Fibroblast of skin of abdomen (primary cell): ENCODE results near the gene PTPRG.
"Not testable (repeated sequence)": the region's sequence is repeated elsewhere in the genome, so short reads cannot be mapped to it uniquely, and the experiment has no call there.

Experiments
- DNase-seq: peaks from one replicate; pipeline ENCODE4 v3.0.0-alpha.2; 2013

The PTPRG gene

GRCh38 chr3:62027241-62027640 is 465.9 kb downstream of the PTPRG start:
- DNase-seq: no peak

DNA sequence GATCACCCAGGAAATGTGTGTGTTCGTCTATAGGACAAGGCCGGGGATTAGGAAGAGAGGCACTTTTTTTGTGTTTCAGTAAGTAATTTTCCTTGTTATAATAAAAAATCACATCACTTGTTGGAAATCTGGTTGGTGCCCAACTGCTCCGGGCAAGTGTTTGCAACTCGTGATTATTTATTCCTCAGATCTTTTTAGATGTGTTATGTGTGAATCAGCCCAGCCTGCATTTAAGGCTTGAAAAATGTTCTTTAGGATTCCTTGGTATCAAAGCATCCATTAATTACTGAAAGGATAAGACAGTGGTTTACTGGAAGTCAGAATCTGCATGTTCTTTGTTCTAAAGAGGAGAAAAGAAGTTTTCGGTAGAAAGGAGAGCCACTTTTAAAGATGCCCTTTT is 466.4 kb downstream of the PTPRG start:
- DNase-seq: no peak

DNA sequence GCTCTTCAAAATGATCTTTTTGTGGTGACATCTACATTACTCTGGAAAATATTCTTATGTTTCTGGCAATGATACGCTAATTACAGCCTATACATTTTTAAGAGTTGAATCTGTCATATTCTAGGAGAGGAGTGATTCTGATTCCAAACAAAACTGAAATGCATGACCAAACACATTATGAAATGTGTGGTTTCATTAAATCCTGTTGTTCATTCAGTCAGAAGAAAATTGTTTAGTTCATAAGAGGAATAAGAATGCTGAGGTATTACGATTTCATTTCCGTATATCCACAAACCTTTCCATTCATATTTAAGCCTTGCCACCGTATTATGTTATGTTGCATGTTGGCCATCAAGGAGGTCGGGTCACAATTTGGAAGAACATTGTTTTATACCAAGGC is 466.9 kb downstream of the PTPRG start:
- peak; percentile 44 for DNase-seq

DNA sequence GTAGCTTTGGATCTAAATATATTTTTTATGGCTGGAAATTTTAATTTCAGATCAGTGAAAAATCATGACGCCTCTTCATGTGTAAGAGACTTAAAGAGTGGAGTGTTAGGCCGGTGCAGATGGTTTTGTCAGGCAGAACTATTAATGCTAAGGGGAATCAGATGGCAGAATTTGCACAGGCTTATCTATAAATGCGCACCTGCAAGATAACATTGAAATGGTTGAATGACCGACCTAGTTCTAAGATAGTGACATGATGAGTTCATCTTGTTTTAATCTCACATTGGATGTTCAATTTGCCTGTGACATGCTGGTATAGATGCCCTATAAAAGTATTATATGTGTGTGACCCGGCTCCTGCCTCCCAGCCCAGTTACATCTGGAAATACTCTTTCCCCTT is 471.4 kb downstream of the PTPRG start:
- DNase-seq: no peak

GRCh38 chr3:62035402-62036057 is 474.2 kb downstream of the PTPRG start:
- no peak for DNase-seq

DNA sequence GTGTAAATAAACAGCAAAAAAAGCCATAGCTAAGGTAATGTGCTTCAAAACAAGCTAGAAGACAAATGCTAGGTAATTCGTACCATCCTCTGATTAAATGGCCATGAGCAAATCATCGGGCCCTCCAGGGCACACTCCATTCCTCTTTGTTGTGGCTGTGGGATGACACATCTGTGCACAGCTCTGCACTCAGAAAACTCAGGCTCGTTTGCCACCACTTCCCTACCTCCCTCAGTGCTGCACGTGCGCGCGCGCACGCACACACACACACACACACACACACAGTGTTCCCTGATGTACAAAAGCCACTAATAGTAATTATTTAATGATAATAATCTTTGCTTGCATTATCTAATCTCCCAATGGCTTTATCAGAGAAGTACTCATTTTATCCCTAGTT is 475.4 kb downstream of the PTPRG start:
- DNase-seq: no peak

DNA sequence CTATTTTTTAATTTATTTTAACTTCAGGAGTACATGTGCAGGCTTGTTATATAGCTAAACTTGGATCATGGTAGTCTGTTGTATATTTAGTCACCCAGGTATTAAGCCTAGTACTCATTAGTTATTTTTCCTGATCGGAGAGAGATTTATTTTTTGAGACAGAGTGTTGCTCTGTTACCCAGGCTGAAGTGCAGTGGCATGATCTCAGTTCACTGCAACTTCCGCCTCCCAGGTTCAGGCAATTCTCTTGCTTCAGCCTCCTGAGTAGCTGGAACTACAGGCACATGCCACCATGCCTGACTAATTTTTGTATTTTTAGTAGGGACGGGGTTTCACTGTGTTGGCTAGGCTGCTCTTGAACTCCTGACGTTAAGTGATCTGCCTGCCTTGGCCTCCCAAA is 477.4 kb downstream of the PTPRG start:
- DNase-seq: not testable (repeated sequence)

- DNase-seq: no peak
Measured at GRCh38 chr3:62039586-62039985, 478.2 kb downstream of the PTPRG start.

- no peak for DNase-seq
Measured at GRCh38 chr3:62041681-62042080, 480.3 kb downstream of the PTPRG start.

DNA sequence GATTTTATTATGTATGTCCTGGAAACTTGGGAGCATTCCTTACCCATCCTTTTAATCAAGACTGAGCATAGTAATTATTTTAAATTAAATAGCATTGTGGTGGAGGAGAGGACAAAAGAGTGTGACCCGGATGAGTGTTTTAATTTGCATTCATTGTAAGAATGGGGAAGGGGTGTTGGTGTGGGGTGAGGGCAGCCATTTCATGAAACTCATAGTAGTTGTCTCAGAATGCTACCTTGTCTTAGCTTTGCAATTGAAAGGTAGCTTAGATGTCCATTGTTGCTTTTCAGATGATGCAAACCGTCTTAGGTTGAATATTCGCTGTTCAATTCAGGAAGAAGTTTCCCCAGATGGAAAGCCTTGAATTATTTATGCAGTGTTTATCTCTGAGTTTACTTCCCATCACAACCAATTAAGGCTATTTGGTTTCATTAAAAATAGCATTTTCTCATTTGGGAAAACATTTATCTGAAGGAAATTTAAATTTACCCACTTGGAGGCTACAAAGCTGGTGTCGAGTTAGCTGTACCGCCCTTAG is 483.6 kb downstream of the PTPRG start:
- no peak for DNase-seq

DNA sequence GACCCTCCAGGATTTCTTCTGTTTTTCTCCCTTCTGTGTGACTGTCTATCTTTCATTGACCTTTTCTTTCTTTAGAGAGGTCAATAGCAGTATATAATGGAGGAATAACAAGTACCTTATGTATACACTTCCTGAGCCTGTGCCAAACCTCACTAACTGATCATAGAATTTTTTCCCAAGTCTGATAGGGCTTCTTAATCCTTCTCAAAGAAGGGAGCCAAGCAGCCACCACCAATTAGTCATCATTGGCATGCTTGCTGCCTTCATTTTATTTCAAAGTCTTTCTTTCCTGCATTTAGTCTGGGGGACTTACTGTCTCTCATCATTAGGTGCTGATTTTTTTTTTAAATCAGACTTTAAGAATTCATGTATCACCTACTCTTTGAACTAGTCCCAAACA is 485.0 kb downstream of the PTPRG start:
- peak; percentile 64 for DNase-seq

GRCh38 chr3:62048577-62048976 is 487.2 kb downstream of the PTPRG start:
- DNase-seq: no peak

- DNase-seq: no peak
Measured at GRCh38 chr3:62049033-62049432, 487.7 kb downstream of the PTPRG start.

DNA sequence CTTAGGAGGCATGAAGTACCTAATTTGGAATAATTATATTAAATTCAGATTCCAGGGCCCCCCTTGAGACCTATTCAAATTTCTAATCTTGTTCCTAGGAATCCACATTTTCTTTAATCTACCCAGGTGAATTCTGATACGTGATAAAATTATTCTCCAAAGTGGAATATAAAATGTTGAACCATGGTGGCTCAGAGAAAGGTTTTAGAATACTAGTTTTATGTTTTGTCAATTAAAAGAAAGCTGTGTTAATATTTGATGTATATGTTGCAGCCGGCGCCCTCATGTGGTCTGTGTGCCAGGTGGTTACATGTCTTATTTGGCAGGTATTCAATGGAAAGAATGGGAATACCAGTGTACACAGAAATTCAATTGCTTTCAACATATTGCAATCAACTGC is 490.1 kb downstream of the PTPRG start:
- DNase-seq: peak; percentile 35

GRCh38 chr3:62052331-62052730 is 491.0 kb downstream of the PTPRG start:
- no peak for DNase-seq

DNA sequence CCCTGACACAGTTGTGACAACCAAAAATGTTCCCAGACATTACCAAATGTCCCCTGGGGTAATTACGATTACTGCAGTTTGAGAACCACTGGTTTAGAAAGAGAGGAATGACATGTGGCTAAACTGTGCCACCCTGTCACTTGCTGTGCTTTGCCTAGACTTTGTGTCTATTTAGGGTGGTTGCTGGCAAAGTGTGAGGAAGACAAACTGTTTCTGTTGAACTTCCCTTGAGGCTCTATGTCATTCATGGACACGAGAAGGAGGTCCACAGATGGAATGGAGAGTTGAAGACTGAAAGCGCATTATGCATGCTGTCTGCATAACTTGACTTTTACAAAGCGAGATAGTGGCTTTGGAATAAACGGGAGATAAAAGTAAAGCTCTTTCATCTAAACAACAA is 495.3 kb downstream of the PTPRG start:
- no peak for DNase-seq

- peak; percentile 3 for DNase-seq
Measured at GRCh38 chr3:62057339-62058047, 496.1 kb downstream of the PTPRG start.

DNA sequence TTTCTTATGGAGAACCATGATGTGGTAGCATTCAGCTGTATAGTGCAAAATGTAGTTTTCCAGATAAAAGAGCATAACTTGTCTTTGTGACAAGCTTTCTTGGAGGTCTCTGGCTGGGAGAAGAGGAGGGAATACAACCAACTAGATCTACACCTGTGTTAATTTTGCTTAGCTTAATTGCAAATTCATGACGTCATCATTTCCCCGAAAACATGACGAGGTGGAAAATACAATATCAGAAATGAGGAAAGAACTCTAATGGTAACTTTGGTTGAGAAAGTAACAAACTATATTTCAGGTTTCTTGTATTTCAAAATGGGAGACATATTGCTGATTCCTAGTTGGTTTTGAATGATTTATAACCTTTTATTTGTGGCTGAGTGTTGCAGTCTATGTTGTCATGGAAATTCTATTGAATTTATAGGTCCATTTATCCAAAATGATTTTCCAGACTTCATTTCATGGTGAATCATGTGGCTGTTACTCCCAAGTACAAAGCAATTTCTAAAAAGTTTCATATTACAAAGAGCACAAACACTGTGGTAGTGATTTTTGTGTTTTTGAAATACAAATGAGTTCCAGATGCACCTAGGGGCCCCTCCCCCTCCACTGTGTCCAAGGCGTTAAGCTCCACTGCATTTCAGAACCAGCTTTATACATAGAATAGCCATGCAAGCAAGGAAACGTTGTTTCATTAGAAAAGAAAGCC is 504.8 kb downstream of the PTPRG start:
- peak; percentile 94 for DNase-seq

GRCh38 chr3:62068337-62068736 is 507.0 kb downstream of the PTPRG start:
- no peak for DNase-seq

DNA sequence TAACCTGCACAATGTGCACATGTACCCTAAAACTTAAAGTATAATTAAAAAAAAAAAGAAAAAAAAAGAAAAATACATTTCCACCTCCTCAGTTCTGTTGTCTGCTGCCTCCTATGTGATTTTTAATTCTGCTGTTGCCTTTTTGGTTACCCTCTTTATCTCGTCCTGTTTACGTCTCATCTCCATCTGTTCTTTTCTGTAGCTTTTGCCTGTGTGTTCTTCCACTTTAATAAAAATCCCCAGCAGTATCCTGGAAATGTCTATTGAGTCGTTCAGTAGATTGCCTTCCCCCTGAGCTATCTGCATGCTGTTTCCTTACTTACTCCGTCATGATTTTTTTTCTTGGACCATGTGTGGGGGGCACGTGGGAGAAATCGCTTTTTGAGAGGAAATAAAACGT is 509.5 kb downstream of the PTPRG start:
- no peak for DNase-seq

DNA sequence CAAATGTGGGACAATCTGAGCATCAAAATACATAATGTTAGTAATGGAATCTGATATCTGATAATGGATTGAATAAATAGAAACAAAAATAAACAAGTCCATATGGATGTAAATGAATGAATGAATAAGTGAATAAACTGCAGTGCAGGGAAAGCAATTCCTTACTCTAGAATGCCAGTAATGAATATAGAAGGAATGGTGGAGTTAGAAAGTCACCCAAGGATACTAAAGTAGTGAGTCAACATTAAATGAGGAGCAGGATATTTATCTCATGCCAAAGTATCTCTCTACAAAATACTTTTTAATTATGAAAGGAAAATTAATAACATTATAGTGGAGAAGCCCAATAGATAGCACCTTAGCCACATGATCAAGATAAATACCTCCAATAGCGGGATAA is 511.7 kb downstream of the PTPRG start:
- peak; percentile 23 for DNase-seq

DNA sequence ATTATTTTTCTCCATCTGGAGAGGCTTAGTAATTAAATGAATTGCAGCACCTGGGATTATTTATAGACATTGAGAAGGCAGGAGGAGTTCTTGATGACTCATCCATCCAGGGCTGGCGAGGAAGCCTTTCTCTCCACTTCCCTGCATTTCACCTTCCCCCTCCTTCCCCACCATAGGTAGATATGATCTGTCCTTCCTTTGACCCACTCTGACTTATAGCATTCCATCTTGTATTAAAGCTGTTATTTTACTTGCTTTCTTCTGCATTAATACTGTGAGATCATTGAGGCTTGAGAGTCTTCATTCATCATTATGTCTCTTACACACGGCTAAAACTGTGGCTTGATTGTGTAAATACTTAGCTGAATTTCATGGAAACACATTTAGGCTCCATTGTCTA is 523.2 kb downstream of the PTPRG start:
- peak; percentile 64 for DNase-seq

GRCh38 chr3:62088472-62089104 is 527.2 kb downstream of the PTPRG start:
- DNase-seq: no peak
